Measurements from ENCODE around the gene SLC35F2.
A peak's percentile ranks its signal among the peaks of the same experiment; 100 is the strongest.
"Not testable (repeated sequence)": the region's sequence is repeated elsewhere in the genome, so short reads cannot be mapped to it uniquely, and the experiment has no call there.

The SLC35F2 gene

DNA sequence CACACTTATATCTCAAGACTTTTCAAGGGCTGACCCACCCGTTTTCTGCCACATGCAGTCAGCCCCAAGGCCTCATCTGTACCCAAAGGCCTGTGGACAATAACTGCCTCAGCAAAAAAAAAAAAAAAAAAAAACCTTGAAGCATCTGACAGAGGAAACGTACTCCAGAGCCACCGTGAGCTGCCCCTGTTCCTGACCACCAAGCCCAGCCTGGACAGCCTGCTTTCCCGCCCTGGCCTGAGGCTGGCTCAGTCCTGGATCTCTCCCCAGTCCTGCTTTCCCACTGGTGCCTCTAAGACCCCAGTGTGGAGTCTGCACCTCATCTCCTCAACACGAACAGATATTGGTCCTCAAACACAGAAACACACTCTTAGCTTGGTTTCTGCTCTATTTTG lies 66.5 kb downstream of the SLC35F2 start:
- no peak overlapping the region for H3K27ac Mint-ChIP-seq
- no peaks in the 10 kb centered on the region for H3K4me1 Mint-ChIP-seq (ENCODE audit: low read depth in 2 of 2)
- peaks cover 15% of the 10 kb centered on the region for H3K36me3 Mint-ChIP-seq (ENCODE audit: insufficient read depth)
- DNase-seq (no peak), ATAC-seq (replicated peaks) (no peak)
- no peak overlapping the region for H3K4me3 Mint-ChIP-seq
- no peaks in the 10 kb centered on the region for H3K27me3 Mint-ChIP-seq
- no peaks in the 10 kb centered on the region for H3K9me3 Mint-ChIP-seq

DNA sequence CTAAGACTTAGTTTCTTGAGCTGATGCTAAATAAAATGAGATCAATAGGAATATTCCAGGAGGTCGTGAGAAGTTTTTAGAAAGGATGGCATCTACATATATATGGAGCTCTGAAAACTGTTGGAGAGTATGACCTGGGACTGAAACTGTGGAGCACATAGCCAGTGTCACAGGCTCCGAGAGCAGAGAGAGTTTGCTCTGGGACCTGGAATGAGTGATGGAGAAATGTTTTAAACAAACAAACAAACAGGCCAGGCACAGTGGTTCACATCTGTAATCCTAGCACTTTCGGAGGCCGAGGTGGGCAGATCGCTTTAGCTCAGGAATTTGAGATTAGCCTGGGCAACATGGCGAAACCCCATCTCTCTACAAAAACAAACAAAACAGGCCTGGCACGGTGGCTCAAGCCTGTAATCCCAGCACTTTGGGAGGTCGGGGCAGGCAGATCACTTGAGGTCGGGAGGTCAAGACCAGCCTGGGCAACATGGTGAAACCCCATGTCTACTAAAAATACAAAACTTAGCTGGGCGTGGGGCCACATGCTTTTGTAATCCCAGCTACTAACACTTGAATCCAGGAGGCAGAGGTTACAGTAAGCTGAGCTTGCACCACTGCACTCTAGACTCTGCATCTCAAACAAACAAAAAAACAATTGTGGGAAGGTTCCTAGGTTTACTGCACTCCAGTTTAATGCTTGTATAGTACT lies 67.1 kb downstream of the SLC35F2 start:
- ATAC-seq (replicated peaks) (no peak), DNase-seq (no peak)
- Mint-ChIP-seq H3K27me3 (no peaks in the 10 kb centered on the region), H3K27ac (peak overlapping the region; percentile 52 to 74), H3K36me3 (ENCODE audit: insufficient read depth) (peaks cover 12% of the 10 kb centered on the region), H3K9me3 (no peaks in the 10 kb centered on the region), H3K4me1 (ENCODE audit: low read depth in 2 of 2) (no peaks in the 10 kb centered on the region), H3K4me3 (no peak overlapping the region)

DNA sequence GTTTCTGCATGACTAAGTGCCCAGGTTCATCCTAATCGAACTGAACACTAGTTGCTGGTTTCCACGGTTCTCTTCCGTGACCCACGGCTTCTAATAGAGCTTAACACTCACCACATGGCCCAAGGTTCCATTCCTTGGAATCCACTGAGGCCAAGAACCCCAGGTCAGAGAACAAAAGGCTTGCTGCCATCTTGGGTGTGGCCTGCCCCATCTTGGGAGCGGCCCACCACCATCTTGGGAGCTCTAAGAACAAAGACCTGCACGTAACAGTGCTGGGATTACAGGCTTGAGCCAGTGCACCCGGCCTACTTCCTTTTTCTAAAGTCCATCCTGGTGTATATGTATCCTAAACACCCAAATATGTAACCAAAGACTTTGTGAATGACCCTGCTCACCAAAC lies 68.8 kb downstream of the SLC35F2 start:
- H3K27me3 Mint-ChIP-seq, result peaks cover 0 to 11% of the 10 kb centered on the region in 2 donors
- H3K4me3 Mint-ChIP-seq, result no peak overlapping the region
- ATAC-seq (replicated peaks) (no peak), DNase-seq (no peak)
- H3K9me3 Mint-ChIP-seq, result no peaks in the 10 kb centered on the region
- H3K36me3 Mint-ChIP-seq (ENCODE audit: insufficient read depth), result peaks cover 12% of the 10 kb centered on the region
- no peaks in the 10 kb centered on the region for H3K4me1 Mint-ChIP-seq (ENCODE audit: low read depth in 2 of 2)
- H3K27ac Mint-ChIP-seq, result no peak overlapping the region

DNA sequence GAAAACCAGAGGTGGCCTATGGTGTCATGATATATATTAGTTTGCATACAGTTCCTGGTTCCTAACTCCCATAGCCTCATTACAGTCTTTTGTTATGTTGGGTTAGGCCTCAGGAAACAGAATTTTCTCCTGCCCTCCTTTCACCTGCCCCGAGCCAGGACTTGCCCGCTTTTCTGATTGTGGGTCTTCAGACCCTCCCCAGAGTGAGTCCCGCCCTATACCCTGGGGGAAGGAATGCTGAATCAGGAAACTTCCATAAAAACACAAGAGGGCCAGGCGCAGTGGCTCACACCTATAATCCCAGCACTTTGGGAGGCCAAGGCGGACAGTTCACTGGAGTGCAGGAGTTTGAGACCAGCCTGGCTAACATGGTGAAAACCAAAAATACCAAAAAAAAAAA lies 70.9 kb downstream of the SLC35F2 start:
- no peak overlapping the region for H3K4me3 Mint-ChIP-seq
- no peaks in the 10 kb centered on the region for H3K4me1 Mint-ChIP-seq (ENCODE audit: low read depth in 2 of 2)
- no peak for DNase-seq
- H3K27ac Mint-ChIP-seq, result no peak overlapping the region
- peaks cover 0 to 22% of the 10 kb centered on the region in 2 donors for H3K27me3 Mint-ChIP-seq
- H3K36me3 Mint-ChIP-seq (ENCODE audit: insufficient read depth), result peaks cover 8% of the 10 kb centered on the region
- ATAC-seq (replicated peaks), result no peak
- H3K9me3 Mint-ChIP-seq, result no peaks in the 10 kb centered on the region

GRCh38 chr11:107785401-107785800 lies 73.2 kb downstream of the SLC35F2 start:
- no peaks in the 10 kb centered on the region for H3K9me3 Mint-ChIP-seq
- no peaks in the 10 kb centered on the region for H3K4me1 Mint-ChIP-seq (ENCODE audit: low read depth in 2 of 2)
- DNase-seq (no peak), ATAC-seq (replicated peaks) (no peak)
- H3K4me3 Mint-ChIP-seq, result no peak overlapping the region
- H3K27me3 Mint-ChIP-seq, result peaks cover 0 to 30% of the 10 kb centered on the region in 2 donors
- H3K27ac Mint-ChIP-seq, result no peak overlapping the region
- H3K36me3 Mint-ChIP-seq (ENCODE audit: insufficient read depth), result no peaks in the 10 kb centered on the region

DNA sequence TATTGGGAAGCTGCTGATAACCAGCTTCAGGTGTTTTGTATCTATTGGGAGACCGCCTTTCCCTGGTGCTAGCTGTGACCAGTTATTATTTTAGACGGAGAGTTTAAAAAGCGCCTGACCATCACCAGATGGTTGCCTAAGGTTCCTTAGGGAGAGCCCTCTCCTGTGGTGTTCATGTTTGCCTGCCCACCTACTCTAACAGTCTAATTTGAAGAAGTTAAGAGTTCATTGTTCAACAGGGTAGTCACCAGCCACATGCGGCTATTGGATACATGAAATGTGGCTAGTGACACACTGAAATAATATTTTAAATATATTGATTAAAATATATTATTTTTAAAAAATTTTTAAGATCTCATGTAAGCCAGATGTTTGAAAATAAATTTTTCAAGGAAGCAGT lies 75.5 kb downstream of the SLC35F2 start:
- H3K27me3 Mint-ChIP-seq, result peaks cover 0 to 30% of the 10 kb centered on the region in 2 donors
- H3K4me3 Mint-ChIP-seq, result no peak overlapping the region
- peaks cover 3% of the 10 kb centered on the region for H3K36me3 Mint-ChIP-seq (ENCODE audit: insufficient read depth)
- H3K4me1 Mint-ChIP-seq (ENCODE audit: low read depth in 2 of 2), result no peaks in the 10 kb centered on the region
- ATAC-seq (replicated peaks) (no peak), DNase-seq (no peak)
- H3K27ac Mint-ChIP-seq, result no peak overlapping the region
- H3K9me3 Mint-ChIP-seq, result no peaks in the 10 kb centered on the region

DNA sequence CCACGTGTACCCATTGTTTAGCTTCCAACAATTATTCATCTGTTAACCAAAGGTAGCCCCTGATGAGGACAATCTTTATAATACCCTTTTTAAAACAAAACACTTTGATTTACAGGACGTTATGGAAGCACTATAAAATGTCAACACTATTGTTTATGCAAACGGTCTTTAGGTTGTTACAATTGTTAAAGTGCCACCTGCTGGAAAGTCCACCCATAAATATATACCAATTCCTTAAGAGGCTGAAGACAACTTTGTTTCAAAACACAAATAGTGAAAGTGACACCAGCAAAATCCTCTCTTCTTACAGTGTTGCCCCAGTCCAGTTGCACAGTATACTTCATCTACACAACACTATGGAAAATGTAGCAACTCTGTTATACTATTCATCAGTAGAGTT lies 77.8 kb downstream of the SLC35F2 start:
- Mint-ChIP-seq H3K27me3 (peaks cover 0 to 29% of the 10 kb centered on the region in 2 donors), H3K27ac (no peak overlapping the region), H3K36me3 (ENCODE audit: insufficient read depth) (peaks cover 4% of the 10 kb centered on the region), H3K9me3 (no peaks in the 10 kb centered on the region), H3K4me1 (ENCODE audit: low read depth in 2 of 2) (no peaks in the 10 kb centered on the region), H3K4me3 (no peak overlapping the region)
- no peak for DNase-seq
- no peak for ATAC-seq (replicated peaks)

- Mint-ChIP-seq H3K4me1 (ENCODE audit: low read depth in 2 of 2) (no peaks in the 10 kb centered on the region), H3K27me3 (peaks cover 0 to 23% of the 10 kb centered on the region in 2 donors), H3K27ac (no peak overlapping the region), H3K9me3 (no peaks in the 10 kb centered on the region), H3K4me3 (no peak overlapping the region), H3K36me3 (ENCODE audit: insufficient read depth) (peaks cover 4% of the 10 kb centered on the region)
- ATAC-seq (replicated peaks) (no peak), DNase-seq (no peak)
Observed at GRCh38 chr11:107780136-107780535, 78.5 kb downstream of the SLC35F2 start.

DNA sequence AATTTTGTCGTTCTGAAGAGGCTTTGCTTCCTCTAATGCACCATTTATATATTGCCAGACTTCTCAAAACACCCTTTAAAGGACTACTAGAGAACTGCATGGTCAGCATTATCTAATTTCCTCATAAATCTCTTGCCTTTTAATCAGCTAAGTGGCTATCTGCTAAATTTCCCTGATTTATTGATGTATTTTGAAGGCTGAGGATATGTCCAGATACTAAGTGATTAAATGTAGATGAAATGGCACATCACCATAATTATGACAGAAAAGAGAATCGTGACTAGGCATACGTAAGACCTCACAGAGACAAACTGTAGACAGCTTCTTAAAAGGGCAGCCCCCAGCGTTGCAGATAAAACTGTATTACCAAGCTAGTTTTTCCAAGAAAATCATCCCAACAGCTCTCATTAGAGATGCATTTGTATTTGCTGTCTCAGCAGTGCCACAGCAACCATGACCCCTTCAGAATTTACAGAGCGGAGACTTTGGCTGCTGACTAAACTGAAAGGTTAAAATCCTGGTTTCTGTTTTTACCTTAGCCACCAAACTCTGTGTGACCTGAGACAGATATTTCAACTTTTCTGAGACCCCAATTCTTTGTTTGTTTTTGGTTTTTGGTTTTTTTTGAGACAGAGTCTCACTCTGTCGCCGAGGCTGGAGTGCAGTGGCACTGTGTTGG lies 79.6 kb downstream of the SLC35F2 start:
- Mint-ChIP-seq H3K27me3 (peaks cover 0 to 13% of the 10 kb centered on the region in 2 donors), H3K4me3 (no peak overlapping the region), H3K4me1 (ENCODE audit: low read depth in 2 of 2) (no peaks in the 10 kb centered on the region), H3K27ac (no peak overlapping the region), H3K36me3 (ENCODE audit: insufficient read depth) (peaks cover 4% of the 10 kb centered on the region), H3K9me3 (no peaks in the 10 kb centered on the region)
- no peak for ATAC-seq (replicated peaks)
- no peak for DNase-seq

DNA sequence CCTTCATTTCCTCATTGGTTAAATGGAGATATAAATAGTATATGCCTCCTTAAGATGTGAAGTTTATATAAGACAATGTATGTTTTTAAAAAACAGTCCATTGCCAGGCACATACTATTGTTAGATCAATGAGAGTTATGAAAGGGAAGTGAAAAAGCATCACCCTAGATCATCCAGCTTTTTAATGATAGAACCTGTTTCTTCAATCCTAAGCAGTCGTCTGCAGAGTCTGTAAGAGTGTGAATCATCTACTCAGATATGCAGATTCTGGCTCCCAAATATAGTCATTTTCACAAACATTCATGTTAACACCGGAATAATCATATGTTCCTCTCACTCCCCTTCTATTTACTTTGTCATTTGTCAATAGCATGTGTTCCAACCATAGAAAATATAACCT lies 81.5 kb downstream of the SLC35F2 start:
- ATAC-seq (replicated peaks) (no peak), DNase-seq (no peak)
- Mint-ChIP-seq H3K36me3 (ENCODE audit: insufficient read depth) (peaks cover 4% of the 10 kb centered on the region), H3K4me3 (no peak overlapping the region), H3K9me3 (no peaks in the 10 kb centered on the region), H3K4me1 (ENCODE audit: low read depth in 2 of 2) (no peaks in the 10 kb centered on the region), H3K27ac (no peak overlapping the region), H3K27me3 (peaks cover 2 to 11% of the 10 kb centered on the region in 2 donors)

DNA sequence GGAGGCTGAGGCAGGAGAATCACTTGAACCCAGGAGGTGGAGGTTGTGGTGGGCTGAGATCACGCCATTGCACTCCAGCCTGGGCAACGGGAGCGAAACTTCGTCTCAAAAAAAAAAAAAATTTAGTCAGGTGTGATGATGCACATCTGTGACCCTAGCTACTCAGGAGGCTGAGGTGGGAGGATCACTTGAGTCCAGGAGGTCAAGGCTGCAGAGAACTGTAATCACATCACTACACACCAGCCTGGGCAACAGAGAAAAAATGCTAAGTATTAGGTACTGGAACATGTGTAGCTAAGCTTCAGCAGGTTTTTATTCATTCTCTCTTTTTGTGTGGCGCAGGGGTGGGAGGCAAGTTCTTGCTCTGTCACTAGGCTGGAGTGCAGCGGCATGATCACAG lies 82.5 kb downstream of the SLC35F2 start:
- no peak for ATAC-seq (replicated peaks)
- Mint-ChIP-seq H3K27me3 (peaks cover 10 to 11% of the 10 kb centered on the region in 2 donors), H3K4me3 (no peak overlapping the region)

DNA sequence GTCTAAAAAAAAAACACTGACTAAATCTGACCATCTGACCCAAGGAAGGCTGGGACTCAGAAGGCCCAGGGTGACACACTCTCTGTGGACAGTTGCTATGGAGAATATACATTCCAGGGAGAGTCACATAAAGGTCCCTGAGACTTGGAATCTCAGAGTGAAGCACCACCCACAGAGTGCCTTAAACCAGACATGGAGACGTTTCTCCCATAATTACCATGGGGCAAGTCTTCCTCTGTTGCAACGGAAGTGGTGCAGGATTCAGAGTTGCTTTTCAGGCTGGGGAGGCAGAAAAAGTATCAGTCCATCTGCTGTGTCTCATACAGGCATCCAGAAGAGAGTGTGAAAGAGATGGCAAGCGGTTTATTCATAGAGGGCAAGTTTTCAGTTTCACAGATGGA lies 88.0 kb downstream of the SLC35F2 start:
- Mint-ChIP-seq H3K4me3 (no peak overlapping the region), H3K36me3 (ENCODE audit: insufficient read depth) (no peaks in the 10 kb centered on the region), H3K27ac (no peak overlapping the region), H3K27me3 (peaks cover 16 to 22% of the 10 kb centered on the region in 2 donors), H3K4me1 (ENCODE audit: low read depth in 2 of 2) (no peaks in the 10 kb centered on the region), H3K9me3 (no peaks in the 10 kb centered on the region)
- ATAC-seq (replicated peaks), result no peak
- DNase-seq, result no peak

More for the DNA sequence above, 82.5 kb downstream of the SLC35F2 start:
- no peaks in the 10 kb centered on the region for H3K4me1 Mint-ChIP-seq (ENCODE audit: low read depth in 2 of 2)
- DNase-seq, result no peak
- no peaks in the 10 kb centered on the region for H3K9me3 Mint-ChIP-seq
- H3K27ac Mint-ChIP-seq, result no peak overlapping the region
- peaks cover 4% of the 10 kb centered on the region for H3K36me3 Mint-ChIP-seq (ENCODE audit: insufficient read depth)

GRCh38 chr11:107769189-107769588 lies 89.4 kb downstream of the SLC35F2 start:
- no peaks in the 10 kb centered on the region for H3K4me1 Mint-ChIP-seq (ENCODE audit: low read depth in 2 of 2)
- H3K4me3 Mint-ChIP-seq, result no peak overlapping the region
- no peaks in the 10 kb centered on the region for H3K9me3 Mint-ChIP-seq
- peaks cover 16 to 35% of the 10 kb centered on the region in 2 donors for H3K27me3 Mint-ChIP-seq
- DNase-seq, result no peak
- ATAC-seq (replicated peaks), result no peak
- no peak overlapping the region for H3K27ac Mint-ChIP-seq
- no peaks in the 10 kb centered on the region for H3K36me3 Mint-ChIP-seq (ENCODE audit: insufficient read depth)

GRCh38 chr11:107758719-107759355 lies 99.8 kb downstream of the SLC35F2 start:
- not testable (repeated sequence) for H3K4me3 Mint-ChIP-seq; H3K9me3 Mint-ChIP-seq; ATAC-seq (replicated peaks); DNase-seq; H3K27ac Mint-ChIP-seq; H3K36me3 Mint-ChIP-seq (ENCODE audit: insufficient read depth); H3K4me1 Mint-ChIP-seq (ENCODE audit: low read depth in 2 of 2)
- H3K27me3 Mint-ChIP-seq, result peaks cover 59 to 78% of the 10 kb centered on the region in 2 donors
